Right lobe of liver (tissue), 4 donors: ENCODE results near the gene SOD2.

Experiments
- POLR2A ChIP-seq: fragments of 450-650 bp; IDR thresholded peaks from one replicate; pipeline ENCODE4 v1.6.1; 2017; ENCODE audit warnings: antibody characterized with exemption, mild to moderate bottlenecking
- TF ChIP-seq, protein P1 (sequence below), 4 donors: fragments of 200-600 bp in 3 of 4; fragments of 450-650 bp in 1 of 4; IDR thresholded peaks; one replicate each; pipeline versions ENCODE4 v1.5.1 to v1.8.0; 2016 to 2022; ENCODE audit warnings: antibody characterized with exemption in 4 of 4, mild to moderate bottlenecking in 2 of 4
- donor health status: DM: no; HTN: no; CAD: no.
- donor health status: DM: no; HTN: no; CAD: no.
- donor health status: DM: no; HTN: yes; CAD: no.

DNA sequence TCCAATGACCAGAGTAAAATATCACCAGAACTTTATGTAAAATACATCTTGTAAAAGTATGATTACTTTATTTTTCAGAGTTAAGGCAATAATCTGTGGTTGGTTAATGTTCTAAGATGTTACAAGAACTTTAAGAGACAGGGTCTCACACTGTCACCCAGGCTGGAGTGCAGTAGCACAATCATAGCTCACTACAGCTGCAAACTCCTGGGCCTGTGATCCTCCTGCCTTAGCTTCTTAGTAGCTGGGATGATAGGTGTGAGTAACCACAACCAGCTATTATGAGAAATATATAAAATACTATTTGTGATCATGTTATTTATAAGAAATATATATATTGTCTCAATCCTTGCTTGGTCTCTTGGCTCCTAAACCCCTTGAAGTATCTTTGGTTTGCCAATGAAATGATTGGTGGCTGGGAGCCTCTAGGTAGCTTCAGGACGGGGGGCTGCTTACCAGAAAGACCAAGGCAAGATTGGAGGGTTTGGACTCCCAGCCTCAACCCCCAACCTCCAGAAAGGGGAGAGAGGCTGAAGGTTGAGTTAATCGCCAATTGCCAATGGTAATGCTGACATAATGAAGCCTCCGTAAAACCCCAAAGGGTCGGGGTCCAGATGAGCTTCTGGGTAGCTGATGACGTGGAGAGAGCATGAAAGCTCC lies 15.4 kb downstream of the SOD2 start:
- TF ChIP-seq, protein P1, sequence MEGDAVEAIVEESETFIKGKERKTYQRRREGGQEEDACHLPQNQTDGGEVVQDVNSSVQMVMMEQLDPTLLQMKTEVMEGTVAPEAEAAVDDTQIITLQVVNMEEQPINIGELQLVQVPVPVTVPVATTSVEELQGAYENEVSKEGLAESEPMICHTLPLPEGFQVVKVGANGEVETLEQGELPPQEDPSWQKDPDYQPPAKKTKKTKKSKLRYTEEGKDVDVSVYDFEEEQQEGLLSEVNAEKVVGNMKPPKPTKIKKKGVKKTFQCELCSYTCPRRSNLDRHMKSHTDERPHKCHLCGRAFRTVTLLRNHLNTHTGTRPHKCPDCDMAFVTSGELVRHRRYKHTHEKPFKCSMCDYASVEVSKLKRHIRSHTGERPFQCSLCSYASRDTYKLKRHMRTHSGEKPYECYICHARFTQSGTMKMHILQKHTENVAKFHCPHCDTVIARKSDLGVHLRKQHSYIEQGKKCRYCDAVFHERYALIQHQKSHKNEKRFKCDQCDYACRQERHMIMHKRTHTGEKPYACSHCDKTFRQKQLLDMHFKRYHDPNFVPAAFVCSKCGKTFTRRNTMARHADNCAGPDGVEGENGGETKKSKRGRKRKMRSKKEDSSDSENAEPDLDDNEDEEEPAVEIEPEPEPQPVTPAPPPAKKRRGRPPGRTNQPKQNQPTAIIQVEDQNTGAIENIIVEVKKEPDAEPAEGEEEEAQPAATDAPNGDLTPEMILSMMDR (IDR thresholded peaks at IDR 0.05): no peak
- TF ChIP-seq POLR2A: no peak
